GM19099 (cell line): ENCODE measurements around the gene TVP23A.

Experiments
- POLR2A ChIP-seq: IDR thresholded peaks from 3 replicates; pipeline ENCODE4 v1.6.1; 2011; ENCODE audit warnings: low read depth; ENCODE audit not compliant: insufficient read length; ENCODE audit errors: extremely low read depth

Gene TVP23A

DNA sequence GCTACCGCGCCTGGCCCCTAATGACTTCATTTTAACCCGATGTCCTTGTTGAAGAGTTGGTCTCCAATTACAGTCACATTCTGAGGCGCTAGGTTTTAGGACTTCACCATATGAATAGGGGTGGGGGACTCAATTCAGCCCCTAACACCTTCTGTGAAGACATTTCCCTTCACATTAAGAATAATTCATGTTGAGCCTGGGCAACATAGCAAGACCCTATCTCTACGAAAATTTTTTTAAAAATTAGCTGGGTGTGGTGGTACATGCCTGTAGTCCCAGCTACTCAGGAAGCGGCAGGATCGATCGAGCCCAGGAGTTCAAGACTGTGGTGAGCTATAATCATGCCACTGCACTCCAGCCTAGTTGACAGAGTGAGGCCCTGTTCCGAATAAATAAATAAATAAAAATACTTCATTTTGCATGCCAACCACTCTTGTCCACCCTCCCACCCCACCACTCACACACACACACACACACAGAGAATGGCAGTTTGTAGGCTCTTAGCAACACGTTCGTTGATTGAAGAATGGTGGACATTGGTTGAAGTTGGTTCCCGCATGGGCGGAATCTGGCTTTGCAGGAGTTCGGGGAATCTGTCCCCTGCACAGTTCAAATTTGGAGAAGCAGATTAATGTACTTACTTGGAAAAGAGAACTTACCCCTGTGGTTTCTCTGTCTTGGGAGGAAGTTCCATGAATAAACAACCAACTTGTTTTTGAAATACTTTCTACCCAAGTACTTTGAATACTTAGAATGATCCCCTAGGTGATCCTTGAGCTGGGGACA is 27.8 kb upstream of the TVP23A start:
- no peak for TF ChIP-seq POLR2A

DNA sequence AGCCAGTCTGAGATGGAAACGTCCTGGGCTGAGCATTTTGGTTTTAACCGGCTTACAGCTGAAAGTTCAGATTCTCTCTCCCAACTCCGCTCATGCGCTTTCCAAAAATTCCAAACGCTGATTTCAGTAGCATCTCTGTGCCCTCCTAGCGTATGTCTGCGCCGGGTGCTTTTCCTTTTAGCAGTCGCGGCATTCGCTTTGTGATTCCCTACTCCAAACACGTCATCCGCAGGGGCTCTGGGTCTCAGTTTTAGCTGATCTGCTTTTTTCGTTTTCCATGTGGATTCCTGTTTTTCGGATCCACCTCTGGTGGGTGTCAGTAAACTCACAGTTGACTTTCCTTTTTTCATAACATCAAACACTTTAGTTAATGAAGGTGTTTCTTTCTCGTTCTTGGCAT is 22.1 kb upstream of the TVP23A start:
- no peak for TF ChIP-seq POLR2A

DNA sequence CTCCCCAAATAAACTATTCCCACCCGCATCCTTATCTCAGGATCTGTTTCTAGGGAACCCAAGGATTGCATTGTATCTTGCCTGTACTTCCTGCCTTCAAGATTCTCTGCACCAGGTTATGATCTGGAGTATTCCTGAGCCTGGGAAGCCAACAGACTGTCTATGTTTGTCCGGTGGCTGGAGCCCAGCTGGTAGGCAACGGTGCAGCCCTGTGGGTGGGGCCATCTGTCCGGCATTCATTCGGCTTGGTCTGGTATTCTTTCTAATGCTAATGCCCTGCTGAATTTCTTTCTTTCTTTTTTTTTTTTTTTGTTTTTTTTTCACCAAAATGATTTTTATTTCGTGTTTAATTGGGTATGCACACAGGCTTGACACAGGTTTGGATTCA is 20.7 kb upstream of the TVP23A start:
- TF ChIP-seq POLR2A = no peak

DNA sequence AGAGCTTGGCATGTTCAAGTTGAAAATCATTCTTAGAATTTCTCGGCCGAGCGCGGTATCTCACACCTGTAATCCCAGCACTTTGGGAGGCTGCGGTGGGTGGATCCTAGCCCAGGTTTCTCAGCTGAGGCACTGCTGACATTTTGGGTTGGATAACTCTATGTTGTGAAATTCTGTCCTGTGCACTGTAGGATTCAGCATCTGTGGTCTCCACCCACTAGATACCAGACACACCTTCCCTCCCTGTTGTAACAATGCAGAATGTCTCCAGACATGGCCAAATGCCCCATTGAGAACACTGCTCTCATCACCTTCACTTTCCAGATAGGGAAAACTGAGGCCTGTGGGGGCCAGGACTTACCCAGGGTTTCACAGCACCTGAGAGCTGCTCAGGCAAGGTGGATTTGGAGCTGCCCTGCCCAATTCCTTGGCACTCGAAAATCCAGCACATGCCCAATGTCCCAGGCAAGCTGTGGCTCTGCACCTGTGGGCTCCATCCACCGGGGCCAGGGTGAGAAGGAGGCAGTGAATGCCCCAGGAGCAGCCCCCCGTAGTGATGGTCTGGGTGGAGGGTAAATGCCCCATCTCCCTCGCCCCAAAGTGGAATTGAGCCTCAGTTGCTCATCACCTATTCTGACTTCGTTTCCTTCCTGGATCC is 20.2 kb upstream of the TVP23A start:
- no peak for TF ChIP-seq POLR2A

DNA sequence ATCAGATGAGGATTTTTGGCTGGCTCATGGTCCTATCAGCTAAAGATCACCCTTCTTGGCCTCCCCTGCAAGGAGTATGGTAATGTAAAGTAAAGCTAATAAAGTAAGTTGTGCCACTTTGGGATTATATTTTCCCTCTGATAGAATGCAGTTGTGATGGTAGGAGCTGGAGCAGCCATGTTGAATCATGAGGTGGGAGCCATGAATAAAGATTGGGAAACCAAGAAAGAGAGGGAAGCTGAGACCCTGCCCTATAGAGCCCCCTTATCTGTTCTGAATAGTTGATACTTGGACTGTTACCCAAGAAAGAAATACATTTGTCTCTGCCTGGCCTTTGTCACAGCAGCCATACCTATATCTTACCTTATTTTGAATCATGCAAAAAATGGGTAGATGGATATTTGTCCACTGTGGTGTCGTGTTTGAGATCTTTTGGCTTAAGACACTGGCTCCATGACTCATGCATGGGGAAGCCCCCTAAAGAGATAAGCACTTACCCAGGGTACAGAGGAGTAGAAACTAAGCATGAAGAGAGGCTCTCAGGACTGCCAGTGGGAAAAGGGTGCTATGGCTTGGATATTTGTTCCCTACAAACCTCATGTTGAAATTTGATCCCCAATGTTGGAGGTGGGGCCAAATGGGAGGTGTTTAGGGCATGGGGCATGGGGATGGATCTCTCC is 17.7 kb upstream of the TVP23A start:
- TF ChIP-seq POLR2A = no peak

DNA sequence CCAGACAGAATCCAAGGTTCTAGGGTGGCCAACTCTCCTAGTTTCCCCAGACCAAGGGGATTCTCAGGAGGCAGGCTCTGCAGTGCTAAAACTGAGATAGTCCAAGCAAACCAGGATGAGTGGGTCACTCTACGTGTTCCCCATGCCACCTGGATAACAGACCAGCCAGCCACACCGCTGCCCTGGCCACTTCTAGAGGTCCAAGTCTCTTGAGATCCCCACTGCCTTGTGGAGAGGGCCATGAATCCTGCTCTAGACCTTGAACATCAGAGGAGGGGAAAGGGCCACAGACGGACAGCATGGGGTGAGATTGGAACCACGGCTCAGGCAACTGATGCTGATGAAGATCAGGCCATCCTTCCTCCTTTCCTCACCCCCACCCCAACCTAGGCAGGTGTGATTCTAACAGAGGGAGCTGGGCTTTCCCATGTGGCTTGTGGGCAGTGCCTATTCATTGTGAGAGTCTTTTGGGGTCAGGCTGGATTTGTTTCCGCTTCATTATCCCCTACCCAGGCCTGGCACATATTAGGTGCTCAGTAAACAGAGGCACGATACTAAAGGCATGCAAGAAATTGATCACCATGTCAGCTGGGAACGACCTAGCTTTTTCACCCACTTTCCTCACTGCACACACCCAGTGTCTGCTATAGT is 16.8 kb upstream of the TVP23A start:
- TF ChIP-seq POLR2A = no peak

DNA sequence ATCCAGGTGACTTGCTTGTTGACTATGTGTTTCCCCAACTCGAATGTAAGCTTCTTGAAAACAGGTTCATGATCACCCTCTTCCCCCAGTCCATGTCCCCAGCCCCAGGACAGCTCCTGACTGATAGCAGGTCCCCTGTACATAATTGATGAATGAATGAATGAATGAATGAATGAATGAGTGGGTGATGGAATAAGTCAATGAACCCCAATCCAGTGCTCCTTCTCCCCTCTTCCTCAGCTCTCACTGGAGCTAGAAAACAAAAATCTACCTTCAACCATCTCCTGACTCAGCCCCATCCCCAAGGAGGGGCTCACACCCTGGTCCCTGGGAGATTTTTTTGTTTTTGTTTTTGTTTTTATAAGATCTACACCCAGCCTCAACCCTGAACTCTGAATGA is 16.2 kb upstream of the TVP23A start:
- no peak for TF ChIP-seq POLR2A

DNA sequence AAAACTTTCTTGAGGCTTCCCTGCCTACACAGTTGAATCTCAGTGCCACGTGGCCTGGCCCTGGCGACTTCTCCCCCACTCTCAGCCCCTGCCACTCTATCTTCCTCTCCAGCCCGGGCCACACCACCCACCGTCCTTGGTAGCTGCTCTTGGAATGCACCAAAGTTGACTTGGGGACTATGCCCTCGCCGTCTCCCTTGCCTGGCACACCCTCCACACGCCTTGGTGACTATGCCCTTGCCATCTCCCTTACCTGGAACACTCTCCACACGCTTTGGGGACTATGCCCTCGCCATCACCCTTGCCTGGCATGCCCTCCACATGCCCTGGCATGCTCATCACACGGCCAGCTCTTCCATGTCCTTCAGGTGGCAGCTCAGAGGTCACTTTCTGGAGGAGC is 15.5 kb upstream of the TVP23A start:
- no peak for TF ChIP-seq POLR2A

DNA sequence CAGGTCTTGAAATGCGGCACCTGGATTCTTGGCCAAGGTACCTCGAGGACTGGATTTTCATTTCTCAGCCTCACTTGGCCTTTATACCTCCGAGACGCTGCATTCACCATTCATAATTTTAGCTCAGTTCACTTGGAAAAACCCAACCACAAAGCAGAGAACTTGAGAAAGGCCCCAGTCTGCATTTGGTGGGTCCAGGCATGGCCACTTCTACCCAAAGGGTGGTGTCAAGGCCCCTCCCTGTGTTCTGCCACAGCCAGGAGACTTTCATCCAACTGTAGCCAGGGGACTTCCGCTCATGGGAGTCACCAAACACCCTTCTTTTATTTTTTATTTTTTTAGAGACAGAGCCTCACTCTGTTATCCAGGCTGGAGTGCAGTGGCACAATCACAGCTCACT is 14.7 kb upstream of the TVP23A start:
- peak; percentile 1 for TF ChIP-seq POLR2A

DNA sequence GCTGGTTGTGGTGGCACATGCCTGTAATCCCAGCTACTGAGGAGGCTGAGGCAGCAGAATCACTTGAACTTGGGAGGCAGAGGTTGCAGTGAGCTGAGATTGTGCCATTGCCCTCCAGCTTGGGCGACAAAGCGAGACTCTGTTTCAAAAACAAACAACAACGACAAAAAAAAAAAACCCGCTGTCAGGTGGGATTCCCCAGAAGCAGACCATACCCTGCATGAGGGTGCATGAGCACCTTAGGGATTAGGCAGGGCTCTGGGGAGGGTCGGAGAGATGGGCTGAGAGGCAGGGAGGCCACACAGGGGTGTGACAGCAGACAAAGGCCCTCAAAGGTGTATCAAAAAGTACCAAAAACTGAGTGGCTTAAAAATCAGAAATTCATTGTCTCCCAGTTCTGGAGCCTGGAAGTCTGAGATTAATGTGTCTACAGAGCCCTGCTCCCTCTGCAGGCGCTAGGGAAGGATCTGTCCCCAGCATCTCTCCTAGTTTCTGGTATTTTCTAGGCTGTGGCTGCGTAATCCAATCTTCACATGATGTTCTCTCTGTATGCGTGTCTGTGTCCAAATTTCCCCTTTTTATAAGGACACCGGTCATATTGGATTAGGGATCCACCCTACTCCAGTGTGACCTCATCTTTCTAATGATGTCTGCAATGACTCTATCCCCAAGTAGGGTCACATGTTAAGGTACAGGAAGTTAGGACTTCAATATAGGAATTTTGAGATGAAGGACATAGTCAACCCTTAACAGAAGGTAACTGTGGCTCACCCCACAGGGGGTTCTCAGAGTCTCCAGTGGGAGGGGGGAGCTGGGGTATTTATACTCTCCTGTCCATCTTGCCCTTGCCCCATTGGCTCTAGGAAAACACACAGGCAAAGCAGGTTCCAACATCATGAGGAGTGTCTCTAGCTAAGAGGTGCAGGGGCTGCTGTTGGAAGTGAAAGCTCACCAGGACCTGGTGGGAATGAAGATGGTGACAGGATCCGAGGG is 13.6 kb upstream of the TVP23A start:
- no peak for TF ChIP-seq POLR2A

DNA sequence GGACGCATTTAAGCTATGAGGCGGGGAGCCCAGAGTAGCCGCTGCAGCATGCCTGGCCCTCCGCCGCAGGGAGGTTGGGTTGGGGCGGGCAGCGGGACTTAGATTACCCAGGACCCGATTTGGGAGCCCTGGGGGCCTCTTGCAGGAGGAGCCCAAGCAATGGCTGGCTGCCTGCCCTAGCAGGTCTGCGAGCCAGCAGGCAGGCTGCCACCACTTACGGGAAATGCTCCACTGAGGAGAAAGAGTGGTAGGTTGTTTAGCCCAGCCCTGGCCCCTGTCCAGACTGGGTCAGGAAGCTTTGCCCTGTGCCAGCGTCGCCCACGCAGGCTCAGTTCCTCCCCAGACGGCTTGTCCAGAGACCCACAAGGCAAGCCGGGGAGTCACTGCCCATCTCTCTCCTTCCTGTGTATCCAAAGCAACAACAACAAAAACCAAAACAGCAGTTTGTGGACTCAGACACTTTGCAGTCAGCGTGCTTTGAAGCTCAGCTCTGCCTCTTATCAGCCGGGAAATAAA is 10.3 kb upstream of the TVP23A start:
- no peak for TF ChIP-seq POLR2A

DNA sequence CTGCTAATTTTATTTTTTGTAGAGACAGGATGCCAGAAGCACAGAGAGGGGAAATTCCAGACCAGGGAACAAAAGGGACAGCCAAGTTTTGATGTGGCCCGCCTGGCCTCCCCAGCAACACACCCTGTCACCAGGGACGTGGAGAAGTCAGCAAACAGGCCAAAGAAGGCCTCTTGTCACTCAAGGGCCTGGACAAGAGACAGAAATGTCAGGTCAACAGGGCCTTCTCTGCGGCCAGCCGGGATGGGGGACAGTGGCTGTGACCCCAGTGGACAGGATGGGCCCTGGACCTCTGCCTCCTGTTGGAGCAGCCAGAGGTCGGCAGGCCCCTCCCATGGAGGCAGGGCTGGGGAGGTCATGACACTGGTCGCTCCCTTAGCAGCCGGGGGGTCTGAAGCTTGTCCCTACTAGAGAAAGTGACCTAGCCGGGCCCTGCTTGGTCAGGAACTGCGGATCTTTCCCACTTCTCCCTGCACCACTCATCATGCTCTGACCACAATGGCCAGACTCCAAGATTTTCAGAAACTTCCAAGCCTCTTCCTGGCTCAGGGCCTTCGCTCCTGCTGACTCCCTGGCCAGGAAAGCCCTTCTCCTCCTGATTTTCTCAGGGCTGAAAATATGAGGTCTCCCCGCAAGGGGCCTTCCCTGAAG is 9.2 kb upstream of the TVP23A start:
- TF ChIP-seq POLR2A = no peak

DNA sequence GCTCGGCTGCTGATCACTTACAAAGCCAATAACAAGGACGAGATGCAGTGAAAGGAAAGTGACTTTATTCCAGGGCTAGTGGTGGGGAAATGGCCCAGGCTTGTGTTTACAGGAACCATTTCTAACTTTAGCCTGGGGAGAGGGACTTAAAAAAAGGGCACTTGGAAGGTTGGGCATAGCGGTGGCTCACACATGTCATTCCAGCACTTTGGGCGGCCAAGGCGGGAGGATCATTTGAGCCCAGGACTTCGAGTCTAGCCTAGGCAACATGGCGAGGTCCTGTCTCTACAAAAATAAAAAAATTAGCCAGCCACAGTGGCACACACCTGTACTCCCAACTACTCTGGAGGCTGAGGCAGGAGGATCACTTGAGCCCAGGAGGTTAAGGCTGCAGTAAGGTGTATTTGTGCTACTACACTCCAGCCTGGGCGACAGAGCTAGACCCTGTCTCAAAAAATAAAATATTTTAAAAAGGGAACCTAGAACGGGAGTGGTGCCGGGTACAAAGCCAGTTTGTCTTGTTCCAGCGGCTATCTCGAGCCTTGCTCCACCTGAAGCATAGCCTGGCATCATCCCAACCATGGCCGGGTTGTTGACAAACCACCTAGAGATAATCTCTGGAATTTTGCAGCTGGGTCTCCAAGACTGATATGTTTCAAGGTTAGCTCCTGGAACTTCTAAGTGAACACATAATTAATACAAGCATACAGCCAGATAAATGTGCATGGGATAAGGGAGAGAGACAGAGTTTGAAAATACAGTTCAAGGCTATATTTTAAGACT is 5.7 kb upstream of the TVP23A start:
- no peak for TF ChIP-seq POLR2A

DNA sequence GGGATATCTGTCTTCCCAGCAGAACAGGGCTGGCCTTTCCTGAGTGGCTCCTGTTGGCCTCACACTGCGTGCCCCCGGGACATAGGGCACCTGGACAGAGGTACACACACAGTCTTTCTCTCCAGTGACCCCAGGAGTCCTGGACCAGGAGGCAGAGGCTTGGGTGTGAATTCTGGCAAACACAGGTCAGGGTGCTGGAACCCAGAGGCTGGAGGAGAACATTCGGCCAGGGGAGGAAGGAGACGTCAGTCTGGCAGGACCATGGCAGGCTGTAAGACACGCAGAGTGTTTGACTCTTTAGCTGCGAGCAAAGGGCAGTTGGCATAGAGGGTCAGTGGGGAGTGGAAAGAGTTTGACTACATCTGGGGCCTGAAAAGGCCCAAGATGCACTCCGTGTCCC is 4.1 kb upstream of the TVP23A start:
- no peak for TF ChIP-seq POLR2A

DNA sequence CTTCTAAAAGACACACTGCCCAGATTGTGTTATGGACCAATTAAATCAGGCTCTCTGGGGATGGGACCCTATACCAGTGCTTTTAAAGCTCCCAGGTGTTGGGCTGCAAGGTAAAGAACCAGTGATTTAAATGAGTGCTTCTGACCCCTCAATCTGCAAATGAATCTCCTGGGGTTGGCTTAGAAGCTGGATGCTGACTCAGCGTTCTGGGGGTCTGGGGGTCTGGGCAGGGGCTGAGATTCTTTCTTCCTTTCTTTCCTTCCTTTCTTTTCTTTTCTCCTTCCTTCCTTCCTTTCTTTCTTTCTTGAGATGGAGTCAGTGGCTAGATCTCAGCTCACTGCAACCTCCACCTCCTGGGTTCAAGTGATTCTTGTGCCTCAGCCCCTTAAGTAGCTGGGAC is 2.0 kb upstream of the TVP23A start:
- TF ChIP-seq POLR2A = no peak
